ENCODE results near the gene TMEM217.

DNA sequence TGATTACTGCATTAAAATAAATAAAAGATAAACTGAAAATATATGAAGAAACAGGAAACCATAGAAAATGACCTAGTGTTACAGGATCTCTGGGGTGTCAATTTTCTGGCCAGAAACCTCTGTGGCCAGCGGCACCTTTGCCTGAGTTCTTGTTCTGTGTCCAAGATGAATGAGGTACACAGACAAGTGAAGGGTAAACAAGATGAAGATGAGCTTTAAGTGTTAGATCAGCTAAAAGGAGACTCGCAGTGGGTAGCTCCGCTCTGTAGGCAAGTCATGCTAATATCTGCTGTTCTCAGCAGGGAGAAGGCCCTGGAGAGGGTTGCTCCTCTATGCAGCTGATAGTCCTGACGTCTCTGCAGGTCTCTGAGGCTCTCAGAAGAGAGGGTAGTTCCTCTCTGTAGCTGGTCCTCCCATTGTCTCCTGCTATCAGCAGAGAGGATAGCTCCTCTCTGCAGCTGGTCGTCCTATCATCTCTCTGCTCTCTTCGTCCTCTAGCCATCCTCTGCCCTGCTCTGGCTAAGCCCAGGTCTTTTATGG is 36.3 kb downstream of the TMEM217 start:
- TF ChIP-seq REST (IDR thresholded peaks at IDR 0.05; ENCODE audit: insufficient read depth in 1 of 2, low read depth in 2 of 2, low read length in 2 of 2) (no peak), SIN3A (IDR thresholded peaks at IDR 0.05; ENCODE audit: borderline replicate concordance, insufficient read depth, low read length) (no peak)
